Caki2 (cell line): ENCODE results near the gene ATP11A. TPM values are rescaled to one million over a fixed set of nuclear protein-coding genes. Genes with fewer than 3 reads are reported as not detected.

Experiments
- DNase-seq: peaks from one replicate; pipeline ENCODE4 v3.0.0-alpha.2; 2015; ENCODE audit warnings: low read depth
- in situ Hi-C: cut with HindIII; loops from 2 replicates; pipeline ENCODE4 v1.10.0; 2016; ENCODE audit warnings: low sequenced_read_pairs, low pct_unique_long_range_greater_than_20kb, mixed read lengths
- total RNA-seq: library from RNA; depleted of rRNA; stranded (reverse); fragments of >200 nt; shearing (Covaris generic); gene quantifications from 2 replicates; pipeline ENCODE4 v1.2.3, GENCODE V29; 2014; ENCODE audit warnings: low replicate concordance

Gene ATP11A
- total RNA-seq, 1 experiment from 2014 or later, result 3.5 TPM

GRCh38 chr13:112715715-112716460, 26.1 kb downstream of the ATP11A start:
- no peak for DNase-seq
- in situ Hi-C loops, result no loop called here

DNA sequence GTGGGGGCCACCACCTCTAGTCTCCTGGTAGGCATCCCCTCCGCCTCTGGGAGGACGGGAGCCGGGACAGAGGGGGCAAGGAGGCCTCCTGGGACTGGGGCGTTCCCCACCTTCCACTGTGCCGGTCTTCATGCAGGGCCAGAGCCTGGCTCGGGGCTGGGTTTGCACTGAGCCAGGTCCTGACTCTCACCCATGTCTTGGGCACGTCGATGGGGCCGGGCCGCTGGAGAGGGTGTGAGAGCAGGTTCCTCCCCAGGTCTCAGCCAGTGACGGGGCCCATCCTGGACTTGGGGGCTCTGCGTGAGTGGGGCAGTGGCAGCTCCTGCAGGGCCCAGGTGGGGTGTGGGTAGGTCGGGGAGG, 26.6 kb downstream of the ATP11A start:
- DNase-seq, result no peak
- in situ Hi-C loops, result no loop called here

DNA sequence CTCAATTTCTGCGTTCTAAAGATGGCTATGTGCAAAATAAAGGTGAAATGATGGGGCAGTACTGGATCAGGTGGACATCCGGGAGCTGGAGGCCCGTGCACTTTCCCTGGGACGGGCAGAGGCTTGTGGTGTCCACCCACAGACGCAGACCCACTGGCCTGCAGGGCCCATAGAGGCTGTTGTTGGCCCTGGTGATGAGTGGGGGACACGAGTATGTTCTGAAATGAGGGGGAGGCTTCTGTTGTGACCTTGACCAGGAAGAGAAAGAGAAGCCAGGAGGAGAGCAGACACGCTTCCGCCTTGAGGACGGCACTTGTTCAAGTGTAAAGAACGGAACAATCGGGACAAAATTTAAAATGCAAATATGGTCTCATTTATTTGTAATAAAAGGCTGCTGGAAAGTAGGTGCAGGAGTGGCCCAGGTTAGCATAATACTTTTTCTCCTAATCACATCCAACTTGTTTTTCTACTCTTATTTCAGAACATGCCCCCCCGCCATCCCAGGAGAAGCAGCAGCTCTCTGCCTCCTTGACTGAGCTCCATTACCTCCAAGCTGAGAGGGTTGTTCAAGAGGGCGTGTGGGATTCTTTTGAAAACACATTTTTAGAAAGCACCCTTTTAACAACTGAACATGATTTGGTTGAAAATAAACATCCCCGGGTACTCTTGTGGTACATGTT, 27.1 kb downstream of the ATP11A start:
- no peak for DNase-seq
- in situ Hi-C loops, result no loop called here

DNA sequence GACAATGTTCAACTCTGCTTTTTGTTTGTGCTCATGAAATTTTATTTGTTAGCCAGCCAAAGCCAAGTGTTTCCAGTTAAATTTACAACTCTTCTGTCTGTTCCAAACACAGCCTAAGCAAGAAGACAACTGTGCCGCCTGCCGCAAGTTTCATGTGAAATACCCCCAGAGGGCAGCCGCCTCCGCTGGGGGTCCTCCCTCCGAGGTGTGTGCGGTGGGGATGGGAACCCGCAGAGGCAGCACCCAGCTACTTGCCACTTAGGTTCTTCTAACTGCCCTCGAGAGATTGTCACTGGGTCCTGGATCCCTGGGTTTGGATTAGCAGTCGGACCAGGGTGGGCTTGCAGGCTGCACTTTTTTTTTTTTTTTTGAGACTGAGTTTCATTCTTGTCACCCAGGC, 28.5 kb downstream of the ATP11A start:
- in situ Hi-C loops, result no loop called here

DNA sequence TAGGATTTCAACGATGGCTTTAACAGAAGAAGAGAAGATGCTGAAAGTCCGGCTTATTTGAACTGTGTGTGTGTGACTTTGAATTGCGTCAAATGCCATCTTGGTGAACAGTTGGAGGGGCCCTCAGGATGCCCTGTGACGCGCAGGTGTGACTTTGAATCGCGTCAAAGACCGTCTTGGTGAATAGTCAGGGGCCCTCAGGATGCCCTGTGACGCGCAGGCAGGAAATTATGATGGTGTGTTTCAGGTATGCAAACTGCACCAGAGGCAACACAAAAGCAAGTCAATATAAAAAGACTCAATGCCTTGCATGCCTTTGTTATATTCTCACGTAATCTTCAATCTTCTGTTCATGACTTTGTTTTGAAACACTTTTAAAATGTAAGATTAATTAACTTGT, 29.2 kb downstream of the ATP11A start:
- DNase-seq, result no peak
- in situ Hi-C loops, result no loop called here

More for the DNA sequence above, 28.5 kb downstream of the ATP11A start:
- DNase-seq, result no peak

- DNase-seq, result no peak
- in situ Hi-C loops, result no loop called here
These were observed 29.7 kb downstream of the ATP11A start for GRCh38 chr13:112719556-112719955.

- in situ Hi-C loops, result no loop called here
- DNase-seq, result no peak
These were observed 30.4 kb downstream of the ATP11A start for GRCh38 chr13:112720251-112720650.

- DNase-seq, result no peak
- in situ Hi-C loops, result no loop called here
These were observed 31.0 kb downstream of the ATP11A start for GRCh38 chr13:112720814-112721197.

- in situ Hi-C loops, result no loop called here
These were observed 31.6 kb downstream of the ATP11A start for GRCh38 chr13:112721198-112722104.

GRCh38 chr13:112722433-112723263, 32.8 kb downstream of the ATP11A start:
- in situ Hi-C loops, result no loop called here
- peak; percentile 94 for DNase-seq

More at GRCh38 chr13:112721198-112722104, 31.6 kb downstream of the ATP11A start:
- no peak for DNase-seq

DNA sequence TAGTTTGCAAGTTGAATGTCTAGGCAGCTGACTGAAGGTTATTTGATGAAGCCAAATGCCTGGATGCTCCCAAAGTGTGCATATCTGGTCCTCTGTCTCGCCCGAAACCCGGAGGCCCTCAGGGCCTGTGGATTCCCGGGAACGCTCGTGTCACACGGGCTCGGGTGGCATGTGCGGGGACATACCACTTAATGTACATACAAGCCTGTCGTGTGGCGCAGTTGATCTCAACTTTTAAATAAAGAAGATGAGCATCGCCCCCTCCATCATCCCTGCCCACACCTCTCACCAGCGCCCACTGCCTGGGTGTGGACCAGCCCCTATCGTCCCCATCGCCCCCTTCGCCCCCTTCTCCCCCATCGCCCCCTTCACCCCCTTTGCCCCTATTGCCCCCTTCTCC, 33.9 kb downstream of the ATP11A start:
- in situ Hi-C loops, result no loop called here
- no peak for DNase-seq

DNA sequence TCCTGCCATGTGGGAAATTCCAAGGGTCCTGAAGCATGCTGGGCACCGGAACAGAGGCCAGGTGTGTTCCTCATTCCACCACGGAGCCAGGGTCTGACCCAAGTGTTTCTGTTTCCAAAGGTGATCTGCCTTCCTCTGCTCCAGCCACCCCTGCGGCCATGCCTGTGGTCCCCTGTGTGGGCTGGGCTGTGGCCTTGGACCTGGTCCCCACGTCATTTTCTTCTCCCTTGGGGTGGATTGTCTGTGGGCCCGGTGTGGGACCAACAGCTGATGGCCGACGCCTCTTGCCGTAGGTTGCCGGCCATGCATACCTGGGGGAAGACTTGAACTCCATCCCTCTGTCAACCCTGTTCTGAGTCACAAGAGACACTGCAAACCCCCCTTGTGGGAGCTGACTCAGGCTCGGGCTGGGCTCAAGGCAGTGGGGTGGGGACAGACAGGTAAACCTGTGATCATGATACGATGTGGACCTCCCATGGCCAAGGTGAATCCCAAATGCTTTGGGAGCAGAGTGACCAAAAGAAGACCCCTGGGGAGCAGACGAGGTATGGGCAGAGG, 35.0 kb downstream of the ATP11A start:
- no peak for DNase-seq
- in situ Hi-C loops, result no loop called here

DNA sequence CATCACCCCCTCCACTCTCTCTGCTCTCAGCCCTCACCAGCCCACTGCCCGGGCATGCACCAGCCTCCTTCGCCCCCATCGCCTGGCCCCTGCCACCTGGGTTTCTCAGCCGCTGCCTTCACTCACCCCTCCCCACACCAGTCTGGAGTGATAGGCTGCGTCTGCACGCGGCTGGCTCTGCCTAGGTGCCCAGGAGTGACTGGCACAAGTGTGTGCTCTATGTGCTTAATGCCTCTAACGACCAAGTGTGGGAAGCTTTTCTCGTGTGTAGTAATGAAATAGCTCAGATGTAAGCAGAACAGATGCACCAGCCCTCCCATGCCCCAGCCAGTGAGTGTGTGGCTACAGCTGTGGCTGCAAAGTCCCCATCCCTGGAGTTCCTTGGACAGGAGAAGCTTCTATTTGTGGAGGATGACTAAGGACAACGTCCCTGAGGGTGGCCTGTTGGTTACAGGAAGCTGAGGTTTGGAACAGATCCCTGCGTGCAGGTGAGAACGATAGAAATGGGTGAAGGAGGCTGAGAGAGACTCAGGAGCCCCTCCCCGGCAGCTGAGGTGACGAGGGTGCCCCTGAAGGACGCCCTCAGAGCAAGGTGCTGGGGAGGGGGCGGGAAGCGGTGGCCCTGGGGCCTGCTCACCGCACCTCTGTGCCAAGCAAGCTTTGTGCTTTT, 35.6 kb downstream of the ATP11A start:
- in situ Hi-C loops, result no loop called here
- peak; percentile 41 for DNase-seq

DNA sequence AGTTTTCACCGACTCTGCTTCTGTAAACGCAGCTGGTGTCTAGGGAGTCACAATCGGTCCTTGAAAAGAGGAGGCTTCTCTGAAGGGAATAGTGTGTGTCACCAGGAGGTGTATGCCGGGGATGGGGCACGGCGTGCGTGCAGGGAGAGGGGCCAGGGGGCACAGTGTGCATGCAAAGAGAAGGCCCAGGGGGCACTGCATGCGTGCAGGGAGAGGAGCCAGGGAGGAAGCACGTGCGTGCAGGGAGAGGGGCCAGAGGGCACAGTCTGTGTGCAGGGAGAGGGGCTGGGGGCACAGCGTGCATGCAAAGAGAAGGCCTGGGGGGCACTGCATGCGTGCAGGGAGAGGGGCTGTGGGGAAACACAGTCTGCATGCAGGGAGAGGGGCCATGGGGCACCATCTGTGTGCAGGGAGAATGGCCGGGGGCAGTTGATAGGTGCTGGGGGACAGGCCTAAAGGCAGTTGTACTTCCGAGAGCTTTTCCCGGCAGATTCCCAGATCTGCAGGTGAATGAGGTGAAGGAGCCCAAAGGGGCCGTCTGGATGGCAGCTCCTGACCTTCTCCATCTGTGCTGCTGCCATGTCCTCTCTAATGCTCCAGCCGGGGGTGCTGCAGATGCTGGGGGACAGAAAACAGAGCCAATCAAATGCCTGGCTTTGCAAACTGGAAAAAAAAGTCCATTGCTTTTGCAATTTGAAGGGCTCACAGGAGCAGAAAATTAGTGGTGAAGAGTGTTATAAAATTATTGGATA, 36.4 kb downstream of the ATP11A start:
- no peak for DNase-seq
- in situ Hi-C loops, result no loop called here

DNA sequence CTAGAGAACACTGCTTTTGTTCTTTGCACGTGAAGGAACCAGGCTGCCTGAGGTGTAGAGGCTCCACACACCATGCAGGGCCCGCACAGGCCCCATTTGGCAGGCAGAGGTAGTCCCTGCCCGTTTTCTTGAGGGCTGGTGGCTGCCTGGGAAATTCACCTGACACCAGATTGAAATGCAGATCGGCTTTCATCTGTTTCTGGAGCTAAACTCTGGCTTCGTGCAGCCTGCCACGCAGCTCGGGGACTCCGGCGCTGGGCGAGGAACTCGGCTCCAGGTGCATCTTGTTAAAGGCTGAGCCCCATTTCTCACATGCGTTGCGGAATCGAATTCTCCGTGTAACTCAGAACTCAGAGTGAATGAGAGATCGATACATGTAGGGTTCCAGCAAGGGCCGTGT, 37.7 kb downstream of the ATP11A start:
- DNase-seq, result no peak
- in situ Hi-C loops, result no loop called here

- in situ Hi-C loops, result no loop called here
- no peak for DNase-seq
These were observed 38.7 kb downstream of the ATP11A start for GRCh38 chr13:112728375-112729126.
